H1 (cell line): ENCODE results near the gene GRIK2. TPM values are rescaled to one million over a fixed set of nuclear protein-coding genes. Genes with fewer than 3 reads are reported as not detected.

ENCODE experiments used
- CTCF ChIA-PET: fragments of 300-600 bp; sonication (Branson Sonifier 250); formaldehyde crosslinking; loops from one replicate; lab custom pipeline; 2021; ENCODE audit not compliant: partially characterized antibody; lab: Charles Lee
- POLR2A ChIA-PET: fragments of 300-600 bp; sonication (Branson Sonifier 250); formaldehyde crosslinking; loops from one replicate; lab custom pipeline; 2021; ENCODE audit warnings: inconsistent platforms; ENCODE audit not compliant: partially characterized antibody; lab: Charles Lee
- DNase-seq, 2 experiments: peaks; one replicate each; pipeline versions ENCODE4 v3.0.0 to v3.0.0-alpha.2; 2010 to 2022; ENCODE audit warnings: low spot score in 2 of 2, low read depth in 1 of 2, mixed read lengths in 1 of 2
- FAIRE-seq: peaks from 2 replicates; lab custom pipeline; 2011; peaks lifted over from hg19 to GRCh38; lab: Jason Lieb, UNC
- H2AFZ ChIP-seq: 2 replicates; pipeline ENCODE4 v1.8.1; 2012; ENCODE audit warnings: low read length, inconsistent platforms
- H2AK5ac ChIP-seq: 2 replicates; pipeline ENCODE4 v1.6.1; 2013; ENCODE audit warnings: low read depth, low read length
- H2BK120ac ChIP-seq: replicated peaks from 2 replicates; pipeline ENCODE3; 2013; ENCODE audit warnings: low read depth, low read length, inconsistent platforms
- H2BK12ac ChIP-seq: 2 replicates; pipeline ENCODE4 v1.6.1; 2013; ENCODE audit warnings: low read depth, low read length
- H2BK15ac ChIP-seq: 2 replicates; pipeline ENCODE4 v1.6.1; 2013; ENCODE audit warnings: low read length
- H2BK20ac ChIP-seq: 2 replicates; pipeline ENCODE4 v1.6.1; 2013; ENCODE audit warnings: low read length
- H2BK5ac ChIP-seq: 2 replicates; pipeline ENCODE4 v1.6.1; 2013; ENCODE audit warnings: low read depth, low read length
- H3K14ac ChIP-seq: 2 replicates; pipeline ENCODE4 v1.6.1; 2013; ENCODE audit warnings: inconsistent platforms; ENCODE audit not compliant: insufficient read length
- H3K18ac ChIP-seq: 2 replicates; pipeline ENCODE4 v1.6.1; 2013; ENCODE audit warnings: low read length; ENCODE audit errors: extremely low read depth
- H3K23ac ChIP-seq: 2 replicates; pipeline ENCODE4 v1.6.1; 2013; ENCODE audit warnings: inconsistent platforms; ENCODE audit not compliant: insufficient read length
- H3K23me2 ChIP-seq: 2 replicates; pipeline ENCODE4 v1.6.1; 2013; ENCODE audit warnings: low read depth, low read length
- H3K27ac ChIP-seq: 2 replicates; pipeline ENCODE4 v1.6.1; 2011; ENCODE audit warnings: low read depth, low read length, inconsistent platforms
- H3K27me3 ChIP-seq, 4 experiments: replicated peaks in 1 of 4; 1 replicate in 1 of 4; 2 replicates in 3 of 4; pipeline versions ENCODE4 v1.6.1 to v1.8.1; 2011 to 2013; ENCODE audit warnings: low read length in 3 of 4, mild to moderate bottlenecking in 3 of 4, inconsistent platforms in 2 of 4, mixed read lengths in 2 of 4, moderate library complexity in 1 of 4; ENCODE audit not compliant: control insufficient read depth in 3 of 4, insufficient read depth in 3 of 4; ENCODE audit errors: extremely low read depth in 1 of 4
- H3K36me3 ChIP-seq, 4 experiments: 2 replicates each; pipeline versions ENCODE4 v1.6.1 to v1.8.1; 2011 to 2013; ENCODE audit warnings: mild to moderate bottlenecking in 4 of 4, low read length in 3 of 4, moderate library complexity in 2 of 4, control low read depth in 1 of 4, inconsistent platforms in 1 of 4; ENCODE audit not compliant: insufficient read depth in 4 of 4, control insufficient read depth in 2 of 4
- H3K4ac ChIP-seq: replicated peaks from 2 replicates; pipeline ENCODE3; 2013; ENCODE audit warnings: low read length, low read depth, mixed read lengths, inconsistent platforms; ENCODE audit not compliant: insufficient read length
- H3K4me1 ChIP-seq, 4 experiments: replicated peaks in 1 of 4; 1 replicate in 1 of 4; 2 replicates in 3 of 4; pipeline versions ENCODE4 v1.6.1 to v1.8.1; 2011 to 2013; ENCODE audit warnings: low read length in 3 of 4, inconsistent platforms in 2 of 4, mixed read lengths in 1 of 4; ENCODE audit not compliant: insufficient read depth in 4 of 4, control insufficient read depth in 3 of 4
- H3K4me2 ChIP-seq, 2 experiments: 2 replicates each; pipeline versions ENCODE4 v1.6.1 to v1.8.1; 2011 to 2013; ENCODE audit warnings: low read depth in 2 of 2, low read length in 2 of 2, control low read depth in 1 of 2, inconsistent platforms in 1 of 2, mild to moderate bottlenecking in 1 of 2; ENCODE audit not compliant: insufficient read depth in 1 of 2
- H3K4me3 ChIP-seq, 4 experiments: fragments of 200-600, 300-600 bp in 1 of 4; sonication (generic), shearing (Covaris generic), sonication (Bioruptor Twin) in 1 of 4; 2 replicates each; pipeline versions ENCODE4 v1.5.1 to v1.8.1; 2011 to 2016; ENCODE audit warnings: low read length in 4 of 4, low read depth in 3 of 4, control low read depth in 2 of 4, inconsistent platforms in 2 of 4, mild to moderate bottlenecking in 2 of 4, mixed read lengths in 1 of 4, moderate library complexity in 1 of 4; ENCODE audit not compliant: insufficient read depth in 2 of 4; ENCODE audit errors: extremely low read depth in 1 of 4
- H3K56ac ChIP-seq: replicated peaks from 2 replicates; pipeline ENCODE3; 2013; ENCODE audit warnings: low read depth, mild to moderate bottlenecking, mixed read lengths, low read length, inconsistent platforms; ENCODE audit not compliant: insufficient read length
- H3K79me1 ChIP-seq: 2 replicates; pipeline ENCODE4 v1.6.1; 2013; ENCODE audit warnings: low read depth, low read length, control low read depth
- H3K79me2 ChIP-seq, 2 experiments: 2 replicates each; pipeline versions ENCODE4 v1.6.1 to v1.8.1; 2012 to 2013; ENCODE audit warnings: low read length in 2 of 2, mild to moderate bottlenecking in 2 of 2, inconsistent platforms in 1 of 2; ENCODE audit not compliant: insufficient read depth in 2 of 2, control insufficient read depth in 1 of 2
- H3K9ac ChIP-seq, 4 experiments: replicated peaks in 1 of 4; 1 replicate in 1 of 4; 2 replicates in 3 of 4; pipeline versions ENCODE4 v1.6.1 to v1.8.1; 2011 to 2013; ENCODE audit warnings: low read depth in 3 of 4, low read length in 3 of 4, control low read depth in 2 of 4, mild to moderate bottlenecking in 2 of 4, moderate library complexity in 2 of 4, inconsistent platforms in 1 of 4; ENCODE audit errors: extremely low read depth in 1 of 4
- H3K9me3 ChIP-seq, 2 experiments: 2 replicates each; pipeline versions ENCODE4 v1.6.1 to v1.8.1; 2012 to 2013; ENCODE audit warnings: mild to moderate bottlenecking in 2 of 2, moderate library complexity in 2 of 2, control low read depth in 1 of 2, inconsistent platforms in 1 of 2, low read depth in 1 of 2, low read length in 1 of 2, mixed read lengths in 1 of 2; ENCODE audit not compliant: insufficient read depth in 2 of 2
- H4K20me1 ChIP-seq, 2 experiments: replicated peaks in 1 of 2; 2 replicates each; pipeline versions ENCODE3 to v1.8.1; 2011 to 2013; ENCODE audit warnings: inconsistent platforms in 2 of 2, low read length in 2 of 2, mild to moderate bottlenecking in 1 of 2; ENCODE audit not compliant: insufficient read depth in 2 of 2, control insufficient read depth in 1 of 2
- H4K5ac ChIP-seq: 2 replicates; pipeline ENCODE4 v1.6.1; 2013; ENCODE audit warnings: low read length, low read depth, mixed read lengths, inconsistent platforms; ENCODE audit not compliant: insufficient read length
- H4K8ac ChIP-seq: 2 replicates; pipeline ENCODE4 v1.8.0; 2013; ENCODE audit warnings: mild to moderate bottlenecking, moderate library complexity, low read length, inconsistent platforms; ENCODE audit not compliant: insufficient read depth; ENCODE audit errors: extremely low read depth
- H4K91ac ChIP-seq: replicated peaks from 2 replicates; pipeline ENCODE3; 2013; ENCODE audit warnings: low read length, mixed read lengths, inconsistent platforms; ENCODE audit not compliant: insufficient read length
- POU5F1 ChIP-seq: IDR thresholded peaks from 2 replicates; pipeline ENCODE4 v1.6.1; 2011; ENCODE audit warnings: low read depth, mild to moderate bottlenecking, low read length, moderate library complexity
- RXRA ChIP-seq: IDR thresholded peaks from 2 replicates; pipeline ENCODE4 v1.6.1; 2011; ENCODE audit warnings: low read depth, mild to moderate bottlenecking, low read length, moderate library complexity; ENCODE audit not compliant: insufficient read depth
- TEAD4 ChIP-seq: IDR thresholded peaks from 2 replicates; pipeline ENCODE4 v1.6.1; 2012; ENCODE audit warnings: low read depth, low read length, inconsistent platforms, mixed read lengths
- USF2 ChIP-seq: IDR thresholded peaks from 2 replicates; pipeline ENCODE4 v1.6.1; 2011; ENCODE audit warnings: low read length, improper control_type of control experiment
- WGBS, 2 experiments: shearing (Covaris generic) in 1 of 2; methylation state at CpG; one replicate each; pipeline versions ENCODE4 v1.1.6 to v1.1.7; 2013 to 2015; ENCODE audit warnings: low lambda C conversion rate in 2 of 2, mixed read lengths in 2 of 2, inconsistent platforms in 1 of 2, low coverage in 1 of 2, missing lambda C conversion rate in 1 of 2; ENCODE audit not compliant: insufficient replicate concordance in 2 of 2, insufficient coverage in 1 of 2, insufficient read length in 1 of 2; ENCODE audit errors: extremely low coverage in 1 of 2, missing lambda C conversion rate in 1 of 2; 5-methylcytosine and 5-hydroxymethylcytosine counted together
- polyA plus RNA-seq, 7 experiments: library from polyadenylated mRNA; depleted of rRNA in 3 of 7; stranded (reverse) in 5 of 7; unstranded in 2 of 7; fragments of >200 nt in 5 of 7; fragments of 200-250 nt in 2 of 7; gene quantifications; 1 replicate in 5 of 7; 2 replicates in 1 of 7; 4 replicates in 1 of 7; pipeline versions ENCODE4 v1.2.1 to v1.2.3, GENCODE V29; 2011 to 2013; ENCODE audit warnings: missing spikeins in 2 of 7, mixed read lengths in 2 of 7
- total RNA-seq: library from RNA; stranded (reverse); fragmentation: NEBNext Ultra II Directional; extraction: Animal tissue kit (Norgen Biotek cat#: 25700); gene quantifications from 2 replicates; pipeline ENCODE4 v1.2.1, GENCODE V29; 2021

Gene GRIK2
- total and polyA plus RNA-seq, 2 of the 8 experiments (the other 6 are each of a cell fraction or from before 2014, with no cell fraction given): 1.8 to 2.2 TPM

- H2BK120ac ChIP-seq: no peak overlapping the region
- no peak overlapping the region for H3K4ac ChIP-seq
- H3K27ac ChIP-seq: no peak overlapping the region
- no peaks in the 10 kb centered on the region for H4K20me1 ChIP-seq
- no peaks in the 10 kb centered on the region for H3K36me3 ChIP-seq
- no peak overlapping the region for H2BK12ac ChIP-seq
- H3K9me3 ChIP-seq: no peaks in the 10 kb centered on the region
- H4K8ac ChIP-seq: no peak overlapping the region
- H4K5ac ChIP-seq: no peak overlapping the region
- TF ChIP-seq USF2 (no peak), TEAD4 (no peak), RXRA (no peak), POU5F1 (no peak)
- no peak overlapping the region for H2BK15ac ChIP-seq
- no peak overlapping the region for H3K56ac ChIP-seq
- H3K14ac ChIP-seq: no peak overlapping the region
- POLR2A ChIA-PET: no interaction called here
- H3K27me3 ChIP-seq: no peaks in the 10 kb centered on the region
- H3K4me1 ChIP-seq: no peaks in the 10 kb centered on the region
- no peaks in the 10 kb centered on the region for H3K79me2 ChIP-seq
- H3K23ac ChIP-seq: no peak overlapping the region
- H3K9ac ChIP-seq: no peak overlapping the region
- 89% methylated on average over 1 of the region's 1 CpG; no CpG with 5 or more reads in 1 of the 2 experiments for WGBS, 2 experiments
- H2AFZ ChIP-seq: no peak overlapping the region
- no peak overlapping the region for H3K4me3 ChIP-seq
- FAIRE-seq (no peak), DNase-seq (no peak)
- H2BK5ac ChIP-seq: no peak overlapping the region
- CTCF ChIA-PET: no interaction called here
- no peaks in the 10 kb centered on the region for H3K79me1 ChIP-seq
- H3K18ac ChIP-seq: no peak overlapping the region
- no peak overlapping the region for H3K4me2 ChIP-seq
- H2AK5ac ChIP-seq: no peak overlapping the region
- H3K23me2 ChIP-seq: no peaks in the 10 kb centered on the region
- H2BK20ac ChIP-seq: no peak overlapping the region
- H4K91ac ChIP-seq: no peak overlapping the region
Observed at GRCh38 chr6:101747716-101748115, 354.2 kb downstream of the GRIK2 start.
